Trophoblast cell (in vitro differentiated cells and primary cell): ENCODE data around the gene MICU1.

Experiments used
- DNase-seq, 2 donors: peaks; one replicate each; pipeline ENCODE4 v3.0.0-alpha.2; 2016
- H2AFZ ChIP-seq: 2 replicates; pipeline ENCODE4 v1.6.1; 2013; ENCODE audit warnings: low read length, moderate library complexity, mild to moderate bottlenecking; ENCODE audit not compliant: insufficient read depth, poor library complexity
- H2AK5ac ChIP-seq: 2 replicates; pipeline ENCODE4 v1.6.1; 2013; ENCODE audit warnings: mild to moderate bottlenecking, low read length
- H2BK120ac ChIP-seq: 2 replicates; pipeline ENCODE4 v1.6.1; 2013; ENCODE audit warnings: low read length, mild to moderate bottlenecking, moderate library complexity; ENCODE audit not compliant: insufficient read depth, poor library complexity
- H2BK12ac ChIP-seq: 2 replicates; pipeline ENCODE4 v1.6.1; 2013; ENCODE audit warnings: mild to moderate bottlenecking, low read length, moderate library complexity
- H2BK5ac ChIP-seq: 2 replicates; pipeline ENCODE4 v1.6.1; 2013; ENCODE audit warnings: low read length, low read depth, moderate library complexity, mild to moderate bottlenecking; ENCODE audit not compliant: poor library complexity
- H3K14ac ChIP-seq: 2 replicates; pipeline ENCODE4 v1.6.1; 2013; ENCODE audit warnings: mild to moderate bottlenecking, low read length
- H3K18ac ChIP-seq: 2 replicates; pipeline ENCODE4 v1.6.1; 2013; ENCODE audit warnings: mild to moderate bottlenecking, low read length
- H3K23ac ChIP-seq: 2 replicates; pipeline ENCODE4 v1.6.1; 2013; ENCODE audit warnings: low read length
- H3K27ac ChIP-seq: 2 replicates; pipeline ENCODE4 v1.5.1; 2013; ENCODE audit warnings: low read depth, mild to moderate bottlenecking, inconsistent platforms, low read length, moderate library complexity
- H3K27me3 ChIP-seq: 2 replicates; pipeline ENCODE4 v1.6.1; 2013; ENCODE audit warnings: inconsistent platforms, mild to moderate bottlenecking, low read length, moderate library complexity; ENCODE audit not compliant: insufficient read depth
- H3K36me3 ChIP-seq, 2 experiments: 1 replicate in 1 of 2; 2 replicates in 1 of 2; pipeline ENCODE4 v1.6.1; 2013; ENCODE audit warnings: low read length in 2 of 2, mild to moderate bottlenecking in 2 of 2, moderate library complexity in 1 of 2; ENCODE audit not compliant: insufficient read depth in 2 of 2, control insufficient read depth in 1 of 2
- H3K4ac ChIP-seq: 2 replicates; pipeline ENCODE4 v1.6.1; 2013; ENCODE audit warnings: low read depth, mild to moderate bottlenecking, low read length, moderate library complexity
- H3K4me1 ChIP-seq, 2 experiments: 1 replicate in 1 of 2; 2 replicates in 1 of 2; pipeline ENCODE4 v1.6.1; 2013; ENCODE audit warnings: low read length in 2 of 2, mild to moderate bottlenecking in 2 of 2, moderate library complexity in 1 of 2; ENCODE audit not compliant: insufficient read depth in 2 of 2, control insufficient read depth in 1 of 2
- H3K4me2 ChIP-seq: 2 replicates; pipeline ENCODE4 v1.6.1; 2013; ENCODE audit warnings: inconsistent platforms, mild to moderate bottlenecking, low read length, moderate library complexity
- H3K4me3 ChIP-seq: 2 replicates; pipeline ENCODE4 v1.5.1; 2013; ENCODE audit warnings: mild to moderate bottlenecking, low read depth, low read length, inconsistent platforms
- H3K79me1 ChIP-seq: one replicate; pipeline ENCODE4 v1.6.1; 2013; ENCODE audit warnings: low read length
- H3K79me2 ChIP-seq: 2 replicates; pipeline ENCODE4 v1.6.1; 2013; ENCODE audit warnings: low read length, mild to moderate bottlenecking; ENCODE audit not compliant: control insufficient read depth, insufficient read depth, poor library complexity
- H3K9ac ChIP-seq: 2 replicates; pipeline ENCODE4 v1.6.1; 2013; ENCODE audit warnings: mild to moderate bottlenecking, low read length
- H3K9me3 ChIP-seq: 2 replicates; pipeline ENCODE4 v1.6.1; 2013; ENCODE audit warnings: low read depth, mild to moderate bottlenecking, control low read depth, inconsistent platforms, low read length; ENCODE audit not compliant: insufficient read depth
- H4K12ac ChIP-seq: 2 replicates; pipeline ENCODE4 v1.6.1; 2013; ENCODE audit warnings: low read depth, mild to moderate bottlenecking, low read length, moderate library complexity
- H4K8ac ChIP-seq: 2 replicates; pipeline ENCODE4 v1.6.1; 2013; ENCODE audit warnings: low read depth, mild to moderate bottlenecking, low read length, moderate library complexity
- H4K91ac ChIP-seq: one replicate; pipeline ENCODE4 v1.6.1; 2013; ENCODE audit warnings: low read depth, mild to moderate bottlenecking, low read length, moderate library complexity
- WGBS: extraction: QIAGEN DNeasy Blood & Tissue Kit; methylation state at CpG from one replicate; pipeline ENCODE4 v1.1.7; 2013; ENCODE audit warnings: missing lambda C conversion rate; ENCODE audit not compliant: insufficient read length, insufficient coverage; ENCODE audit errors: extremely low coverage; 5-methylcytosine and 5-hydroxymethylcytosine counted together

MICU1 gene

GRCh38 chr10:72523062-72523461 is 102.8 kb downstream of the MICU1 start:
- whole genome bisulfite sequencing = no CpG with 5 or more reads among the region's 5 CpGs
- H3K9me3 ChIP-seq = no peaks in the 10 kb centered on the region
- H3K4me3 ChIP-seq = no peak overlapping the region
- H3K27me3 ChIP-seq = no peaks in the 10 kb centered on the region
- no peaks in the 10 kb centered on the region for H3K36me3 ChIP-seq
- H3K79me2 ChIP-seq = no peaks in the 10 kb centered on the region
- H3K79me1 ChIP-seq = no peaks in the 10 kb centered on the region
- H3K14ac ChIP-seq = no peak overlapping the region
- H3K9ac ChIP-seq = no peak overlapping the region
- no peak overlapping the region for H3K23ac ChIP-seq
- H3K27ac ChIP-seq = no peak overlapping the region
- H2AFZ ChIP-seq = no peak overlapping the region
- H4K12ac ChIP-seq = no peak overlapping the region
- no peak overlapping the region for H3K4ac ChIP-seq
- H3K4me1 ChIP-seq = no peaks in the 10 kb centered on the region
- no peak overlapping the region for H2AK5ac ChIP-seq
- H3K4me2 ChIP-seq = no peak overlapping the region
- H2BK12ac ChIP-seq = no peak overlapping the region
- no peak overlapping the region for H3K18ac ChIP-seq
- no peak overlapping the region for H4K8ac ChIP-seq
- no peak for DNase-seq
- no peak overlapping the region for H4K91ac ChIP-seq
- H2BK5ac ChIP-seq = no peak overlapping the region
- no peak overlapping the region for H2BK120ac ChIP-seq

- Histone ChIP-seq H3K14ac (no peak overlapping the region), H3K4me3 (no peak overlapping the region), H3K23ac (no peak overlapping the region), H2AK5ac (no peak overlapping the region), H2BK12ac (no peak overlapping the region), H3K9ac (no peak overlapping the region), H3K18ac (no peak overlapping the region), H4K12ac (no peak overlapping the region), H3K36me3 (no peaks in the 10 kb centered on the region), H3K4ac (no peak overlapping the region), H2BK120ac (no peak overlapping the region), H3K79me1 (no peaks in the 10 kb centered on the region), H2BK5ac (no peak overlapping the region), H3K79me2 (no peaks in the 10 kb centered on the region), H3K4me2 (no peak overlapping the region), H2AFZ (no peak overlapping the region), H3K4me1 (no peaks in the 10 kb centered on the region), H3K27ac (no peak overlapping the region), H3K9me3 (no peaks in the 10 kb centered on the region), H4K91ac (no peak overlapping the region), H3K27me3 (no peaks in the 10 kb centered on the region), H4K8ac (no peak overlapping the region)
- no peak for DNase-seq
- no CpG with 5 or more reads among the region's 8 CpGs for WGBS
Observed at GRCh38 chr10:72517244-72517643, 108.6 kb downstream of the MICU1 start.

GRCh38 chr10:72515455-72515854 is 110.4 kb downstream of the MICU1 start:
- H3K9me3 ChIP-seq = no peaks in the 10 kb centered on the region
- no peak overlapping the region for H3K9ac ChIP-seq
- WGBS = no CpG with 5 or more reads among the region's 2 CpGs

GRCh38 chr10:72513910-72514309 is 112.0 kb downstream of the MICU1 start:
- no peak overlapping the region for H3K4me3 ChIP-seq
- no peak overlapping the region for H3K27ac ChIP-seq
- no peaks in the 10 kb centered on the region for H3K36me3 ChIP-seq
- no peak overlapping the region for H2AK5ac ChIP-seq
- H3K14ac ChIP-seq = no peak overlapping the region
- H3K9me3 ChIP-seq = no peaks in the 10 kb centered on the region
- H2BK5ac ChIP-seq = no peak overlapping the region
- no peaks in the 10 kb centered on the region for H3K79me2 ChIP-seq
- no peaks in the 10 kb centered on the region for H3K27me3 ChIP-seq
- H3K79me1 ChIP-seq = no peaks in the 10 kb centered on the region
- DNase-seq = no peak
- H3K9ac ChIP-seq = no peak overlapping the region
- H2BK120ac ChIP-seq = no peak overlapping the region
- no peak overlapping the region for H3K18ac ChIP-seq
- H3K4me1 ChIP-seq = no peaks in the 10 kb centered on the region
- no peak overlapping the region for H4K12ac ChIP-seq
- H3K23ac ChIP-seq = no peak overlapping the region
- H3K4ac ChIP-seq = no peak overlapping the region
- no peak overlapping the region for H4K91ac ChIP-seq
- H2AFZ ChIP-seq = no peak overlapping the region
- H4K8ac ChIP-seq = no peak overlapping the region
- H2BK12ac ChIP-seq = no peak overlapping the region
- H3K4me2 ChIP-seq = no peak overlapping the region

More at GRCh38 chr10:72515455-72515854, 110.4 kb downstream of the MICU1 start:
- no peaks in the 10 kb centered on the region for H3K4me1 ChIP-seq
- no peak overlapping the region for H2BK5ac ChIP-seq
- H3K18ac ChIP-seq = no peak overlapping the region
- no peaks in the 10 kb centered on the region for H3K36me3 ChIP-seq
- no peak overlapping the region for H2BK120ac ChIP-seq
- no peak overlapping the region for H4K91ac ChIP-seq
- DNase-seq = no peak
- no peak overlapping the region for H2BK12ac ChIP-seq
- no peaks in the 10 kb centered on the region for H3K79me2 ChIP-seq
- no peak overlapping the region for H3K23ac ChIP-seq
- no peak overlapping the region for H3K27ac ChIP-seq
- no peaks in the 10 kb centered on the region for H3K27me3 ChIP-seq
- no peak overlapping the region for H2AK5ac ChIP-seq
- H2AFZ ChIP-seq = no peak overlapping the region
- no peak overlapping the region for H3K4ac ChIP-seq
- H3K4me3 ChIP-seq = no peak overlapping the region
- no peak overlapping the region for H4K8ac ChIP-seq
- no peaks in the 10 kb centered on the region for H3K79me1 ChIP-seq
- no peak overlapping the region for H4K12ac ChIP-seq
- H3K14ac ChIP-seq = no peak overlapping the region
- H3K4me2 ChIP-seq = no peak overlapping the region
